ENCODE measurements around the gene ZBTB49. TPM values are rescaled to one million over a fixed set of nuclear protein-coding genes. Genes with fewer than 3 reads are reported as not detected.

ZBTB49 gene
- polyA plus RNA-seq, 1 donor from 2014 or later = 16.5 TPM

DNA sequence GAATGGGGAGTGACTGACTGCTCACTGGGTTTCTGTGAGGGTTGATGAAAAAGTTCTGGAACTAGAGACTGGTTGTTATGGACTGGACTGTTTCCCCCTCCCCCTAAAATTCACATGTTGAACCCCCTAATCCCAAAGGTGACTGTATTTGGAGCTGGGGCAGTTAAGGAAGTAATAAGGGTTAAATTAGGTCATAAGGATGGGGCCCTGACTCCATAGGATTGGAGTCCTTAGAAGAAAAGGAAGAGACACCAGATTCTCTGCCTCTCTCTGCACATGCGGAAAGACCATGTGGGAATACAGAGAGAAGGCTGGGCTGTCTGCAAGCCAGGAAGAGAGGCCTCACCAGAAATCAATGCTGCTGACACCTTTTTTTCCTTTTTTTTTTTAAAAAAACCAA, 38.2 kb downstream of the ZBTB49 start:
- no peaks in the 10 kb centered on the region for H3F3A ChIP-seq (ENCODE audit: insufficient read depth, low read length, poor library complexity, severe bottlenecking)

GRCh38 chr4:4328840-4329239, 38.8 kb downstream of the ZBTB49 start:
- Histone ChIP-seq H3F3A (ENCODE audit: insufficient read depth, low read length, poor library complexity, severe bottlenecking) (no peaks in the 10 kb centered on the region), H3K4me3 (ENCODE audit: low read length) (no peak overlapping the region), H4K20me1 (ENCODE audit: insufficient read depth) (no peaks in the 10 kb centered on the region), H3K79me2 (replicated peaks; ENCODE audit: insufficient read depth, low read length) (no peaks in the 10 kb centered on the region), H3K27ac (ENCODE audit: low read length) (no peak overlapping the region), H3K9me3 (ENCODE audit: low read length) (no peaks in the 10 kb centered on the region), H3K36me3 (ENCODE audit: insufficient read depth, low read length) (no peaks in the 10 kb centered on the region), H3K9me2 (ENCODE audit: insufficient read depth, low read length) (no peaks in the 10 kb centered on the region), H3K27me3 (ENCODE audit: insufficient read depth, low read depth, low read length) (no peaks in the 10 kb centered on the region), H3K4me2 (ENCODE audit: low read length) (no peak overlapping the region), H2AFZ (ENCODE audit: low read depth, low read length) (no peak overlapping the region), H3K9ac (ENCODE audit: low read length) (no peak overlapping the region)
- TF ChIP-seq REST (IDR thresholded peaks at IDR 0.05; ENCODE audit: borderline replicate concordance) (no peak), POLR2AphosphoS5 (IDR thresholded peaks at IDR 0.05) (no peak), RAD21 (conservative IDR thresholded peaks at IDR 0.05) (no peak), TAF1 (IDR thresholded peaks at IDR 0.05; ENCODE audit: low read depth) (no peak), EZH2 (IDR thresholded peaks at IDR 0.05; ENCODE audit: borderline replicate concordance, insufficient read depth, low read length, poor library complexity, severe bottlenecking) (no peak), MXI1 (conservative IDR thresholded peaks at IDR 0.05; ENCODE audit: poor library complexity, severe bottlenecking) (no peak), SMC3 (conservative IDR thresholded peaks at IDR 0.05; ENCODE audit: poor library complexity) (no peak), CTCF (IDR thresholded peaks at IDR 0.05; ENCODE audit: poor library complexity, severe bottlenecking) (no peak), EP300 (conservative IDR thresholded peaks at IDR 0.05; ENCODE audit: poor library complexity, severe bottlenecking) (no peak)

More for the DNA sequence above, 38.2 kb downstream of the ZBTB49 start:
- Histone ChIP-seq H3K27ac (ENCODE audit: low read length) (no peak overlapping the region), H3K9me2 (ENCODE audit: insufficient read depth, low read length) (no peaks in the 10 kb centered on the region), H3K4me3 (ENCODE audit: low read length) (no peak overlapping the region), H4K20me1 (ENCODE audit: insufficient read depth) (no peaks in the 10 kb centered on the region), H2AFZ (ENCODE audit: low read depth, low read length) (no peak overlapping the region), H3K9me3 (ENCODE audit: low read length) (no peaks in the 10 kb centered on the region), H3K4me2 (ENCODE audit: low read length) (no peak overlapping the region), H3K36me3 (ENCODE audit: insufficient read depth, low read length) (no peaks in the 10 kb centered on the region), H3K9ac (ENCODE audit: low read length) (no peak overlapping the region), H3K27me3 (ENCODE audit: insufficient read depth, low read depth, low read length) (no peaks in the 10 kb centered on the region), H3K79me2 (replicated peaks; ENCODE audit: insufficient read depth, low read length) (no peaks in the 10 kb centered on the region)
- TF ChIP-seq SMC3 (conservative IDR thresholded peaks at IDR 0.05; ENCODE audit: poor library complexity) = no peak
- TF ChIP-seq POLR2AphosphoS5 (IDR thresholded peaks at IDR 0.05) = no peak

DNA sequence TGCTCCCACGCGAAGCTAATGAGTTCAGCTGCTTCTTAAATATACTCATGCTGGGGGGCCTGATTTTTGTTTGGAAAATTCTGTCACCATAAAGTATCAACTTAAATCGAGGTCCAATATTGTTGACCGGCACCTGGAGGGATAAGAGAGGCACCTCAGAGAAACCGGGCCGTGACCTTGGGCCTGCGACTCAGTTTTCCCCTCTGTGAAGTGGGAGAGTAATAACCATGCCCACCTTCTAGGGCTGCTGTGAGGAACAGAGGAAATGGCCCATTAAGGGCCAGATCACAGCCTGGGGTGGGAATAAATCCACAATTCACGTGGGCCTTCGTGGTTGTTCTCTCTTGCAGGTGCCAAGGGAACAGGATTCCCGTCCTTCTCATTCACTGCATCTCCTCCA, 39.4 kb downstream of the ZBTB49 start:
- Histone ChIP-seq H3K27ac (ENCODE audit: low read length) (no peak overlapping the region), H3F3A (ENCODE audit: insufficient read depth, low read length, poor library complexity, severe bottlenecking) (no peaks in the 10 kb centered on the region), H4K20me1 (ENCODE audit: insufficient read depth) (no peaks in the 10 kb centered on the region), H3K9ac (ENCODE audit: low read length) (no peak overlapping the region), H3K79me2 (replicated peaks; ENCODE audit: insufficient read depth, low read length) (no peaks in the 10 kb centered on the region), H3K9me3 (ENCODE audit: low read length) (no peaks in the 10 kb centered on the region), H3K4me3 (ENCODE audit: low read length) (no peak overlapping the region), H3K9me2 (ENCODE audit: insufficient read depth, low read length) (no peaks in the 10 kb centered on the region), H3K36me3 (ENCODE audit: insufficient read depth, low read length) (no peaks in the 10 kb centered on the region), H3K4me2 (ENCODE audit: low read length) (no peak overlapping the region), H2AFZ (ENCODE audit: low read depth, low read length) (no peak overlapping the region), H3K27me3 (ENCODE audit: insufficient read depth, low read depth, low read length) (no peaks in the 10 kb centered on the region)
- no peak for TF ChIP-seq MXI1 (conservative IDR thresholded peaks at IDR 0.05; ENCODE audit: poor library complexity, severe bottlenecking)
- no peak for TF ChIP-seq TAF1 (IDR thresholded peaks at IDR 0.05; ENCODE audit: low read depth)
- no peak for TF ChIP-seq RAD21 (conservative IDR thresholded peaks at IDR 0.05)
- no peak for TF ChIP-seq EZH2 (IDR thresholded peaks at IDR 0.05; ENCODE audit: borderline replicate concordance, insufficient read depth, low read length, poor library complexity, severe bottlenecking)
- TF ChIP-seq SMC3 (conservative IDR thresholded peaks at IDR 0.05; ENCODE audit: poor library complexity) = no peak
- no peak for TF ChIP-seq REST (IDR thresholded peaks at IDR 0.05; ENCODE audit: borderline replicate concordance)
- TF ChIP-seq EP300 (conservative IDR thresholded peaks at IDR 0.05; ENCODE audit: poor library complexity, severe bottlenecking) = no peak
- TF ChIP-seq CTCF (IDR thresholded peaks at IDR 0.05; ENCODE audit: poor library complexity, severe bottlenecking) = no peak
- TF ChIP-seq POLR2AphosphoS5 (IDR thresholded peaks at IDR 0.05) = no peak
